NT2/D1 (cell line): ENCODE results near the gene PRKAB1.

ENCODE experiments used
- SUZ12 ChIP-seq: IDR thresholded peaks from 2 replicates; pipeline ENCODE4 v1.6.1; 2011; ENCODE audit not compliant: insufficient read length, insufficient read depth; ENCODE audit errors: extremely low read depth
- YY1 ChIP-seq: IDR thresholded peaks from 2 replicates; pipeline ENCODE4 v1.6.1; 2011; ENCODE audit not compliant: insufficient read length, insufficient read depth
- ZNF274 ChIP-seq: IDR thresholded peaks from 2 replicates; pipeline ENCODE4 v1.6.1; 2011; ENCODE audit warnings: mild to moderate bottlenecking, low read depth, low read length

DNA sequence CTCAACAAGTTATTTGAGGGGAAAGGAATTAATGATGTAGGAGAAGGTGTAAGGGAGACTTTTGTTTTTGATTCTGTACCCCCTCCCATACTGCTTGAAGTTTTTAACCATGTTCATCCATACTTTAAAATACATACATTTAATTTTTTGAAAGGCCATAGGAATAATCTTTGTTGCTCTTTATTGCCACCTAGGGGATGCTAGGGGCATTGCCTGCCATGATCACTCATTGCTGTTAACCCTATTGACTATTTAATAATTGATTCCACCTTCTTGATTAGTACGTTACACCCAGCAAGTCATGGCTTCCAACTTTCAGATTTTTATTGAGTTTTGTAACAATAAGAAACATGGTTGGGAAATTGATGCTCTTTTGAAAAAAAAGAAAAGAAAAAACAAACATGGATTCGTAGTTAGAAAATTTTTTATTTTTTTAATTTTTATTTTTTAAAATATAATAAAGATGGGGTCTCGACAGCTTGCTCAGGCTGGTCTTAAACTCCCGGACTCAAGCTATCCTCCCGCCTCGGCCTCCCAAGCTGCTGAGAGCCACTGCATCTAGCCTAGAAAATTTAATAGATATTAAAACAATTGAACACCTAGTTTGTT is 8.5 kb upstream of the PRKAB1 start:
- TF ChIP-seq YY1: no peak
- no peak for TF ChIP-seq ZNF274
- no peak for TF ChIP-seq SUZ12
